CD14-positive monocyte (primary cell): ENCODE measurements around the gene CACNB2. TPM values are rescaled to one million over a fixed set of nuclear protein-coding genes. Genes with fewer than 3 reads are reported as not detected.

ENCODE experiments used
- DNase-seq, 3 donors: peaks; one replicate each; pipeline ENCODE4 v3.0.0-alpha.2; 2011 to 2022
- H2AFZ ChIP-seq: 2 replicates; pipeline ENCODE4 v1.6.0; 2012; ENCODE audit warnings: mild to moderate bottlenecking, low read depth, low read length, inconsistent platforms; ENCODE audit not compliant: insufficient read depth, poor library complexity, severe bottlenecking
- H3K27ac ChIP-seq, 2 donors: 1 replicate in 1 of 2; 2 replicates in 1 of 2; pipeline ENCODE4 v1.5.1; 2012 to 2013; ENCODE audit warnings: low read length in 2 of 2, control low read depth in 1 of 2, inconsistent platforms in 1 of 2, low read depth in 1 of 2, mild to moderate bottlenecking in 1 of 2
- H3K27me3 ChIP-seq, 2 donors: one replicate each; pipeline versions ENCODE4 v1.6.0 to v1.6.1; 2011 to 2013; ENCODE audit warnings: low read length in 2 of 2; ENCODE audit not compliant: control insufficient read depth in 2 of 2, insufficient read depth in 2 of 2
- H3K36me3 ChIP-seq, 2 donors: replicated peaks in 1 of 2; 1 replicate in 1 of 2; 2 replicates in 1 of 2; pipeline versions ENCODE4 v1.5.1 to v1.6.1; 2012 to 2013; ENCODE audit warnings: low read length in 2 of 2, control low read depth in 1 of 2, inconsistent platforms in 1 of 2, mild to moderate bottlenecking in 1 of 2; ENCODE audit not compliant: insufficient read depth in 2 of 2, control insufficient read depth in 1 of 2
- H3K4me1 ChIP-seq, 2 donors: 1 replicate in 1 of 2; 2 replicates in 1 of 2; pipeline versions ENCODE4 v1.5.1 to v1.6.1; 2012 to 2013; ENCODE audit warnings: low read length in 2 of 2, control low read depth in 1 of 2, inconsistent platforms in 1 of 2, mild to moderate bottlenecking in 1 of 2, moderate library complexity in 1 of 2; ENCODE audit not compliant: insufficient read depth in 2 of 2, control insufficient read depth in 1 of 2
- H3K4me2 ChIP-seq: replicated peaks from 2 replicates; pipeline ENCODE3; 2012; ENCODE audit warnings: low read length, moderate library complexity, mild to moderate bottlenecking; ENCODE audit not compliant: poor library complexity, severe bottlenecking; ENCODE audit errors: extremely low read depth
- H3K4me3 ChIP-seq, 3 experiments: fragments of 200-600 bp in 1 of 3; sonication (generic) in 1 of 3; replicated peaks in 1 of 3; 1 replicate in 2 of 3; 2 replicates in 1 of 3; pipeline ENCODE4 v1.5.1; 2011 to 2013; ENCODE audit warnings: low read length in 3 of 3, mild to moderate bottlenecking in 3 of 3, control low read depth in 2 of 3, low read depth in 2 of 3, inconsistent platforms in 1 of 3, moderate library complexity in 1 of 3
- H3K79me2 ChIP-seq: 2 replicates; pipeline ENCODE4 v1.6.0; 2012; ENCODE audit warnings: mild to moderate bottlenecking, control low read depth, inconsistent platforms, low read length, moderate library complexity; ENCODE audit not compliant: insufficient read depth
- H3K9ac ChIP-seq: 2 replicates; pipeline ENCODE4 v1.6.0; 2017; ENCODE audit warnings: low read length, mild to moderate bottlenecking; ENCODE audit not compliant: insufficient read depth, poor library complexity, severe bottlenecking
- H3K9me3 ChIP-seq, 2 donors: replicated peaks in 1 of 2; 1 replicate in 1 of 2; 2 replicates in 1 of 2; pipeline versions ENCODE4 v1.5.1 to v1.6.1; 2012 to 2013; ENCODE audit warnings: low read length in 2 of 2, control low read depth in 1 of 2; ENCODE audit not compliant: control insufficient read depth in 1 of 2, insufficient read depth in 1 of 2
- H4K20me1 ChIP-seq: 2 replicates; pipeline ENCODE4 v1.6.0; 2012; ENCODE audit warnings: mild to moderate bottlenecking, low read length, control low read depth, moderate library complexity; ENCODE audit not compliant: insufficient read depth
- H3K27ac Mint-ChIP-seq, 7 donors: one replicate each; pipeline ENCODE4 v1.8.0; 2020; ENCODE audit warnings: mild to moderate bottlenecking in 7 of 7, mixed read lengths in 7 of 7, moderate library complexity in 6 of 7, inconsistent platforms in 2 of 7
- H3K27me3 Mint-ChIP-seq, 3 donors: one replicate each; pipeline ENCODE4 v1.8.0; 2021 to 2022; ENCODE audit warnings: low read depth in 3 of 3, mild to moderate bottlenecking in 3 of 3, mixed read lengths in 3 of 3, moderate library complexity in 3 of 3, inconsistent platforms in 1 of 3
- H3K36me3 Mint-ChIP-seq, 2 donors: one replicate each; pipeline ENCODE4 v1.8.0; 2020; ENCODE audit warnings: mixed read lengths in 2 of 2, inconsistent platforms in 1 of 2, mild to moderate bottlenecking in 1 of 2
- H3K4me1 Mint-ChIP-seq: one replicate; pipeline ENCODE4 v1.8.0; 2020; ENCODE audit warnings: mild to moderate bottlenecking, mixed read lengths
- H3K4me3 Mint-ChIP-seq, 2 donors: one replicate each; pipeline ENCODE4 v1.8.0; 2020; ENCODE audit warnings: mild to moderate bottlenecking in 2 of 2, mixed read lengths in 2 of 2, moderate library complexity in 1 of 2
- H3K9me3 Mint-ChIP-seq, 7 donors: one replicate each; pipeline ENCODE4 v1.8.0; 2020 to 2022; ENCODE audit warnings: mixed read lengths in 7 of 7, mild to moderate bottlenecking in 6 of 7, moderate library complexity in 6 of 7, inconsistent platforms in 2 of 7
- CTCF ChIP-seq: fragments of 200-600 bp; IDR thresholded peaks from one replicate; pipeline ENCODE4 v1.8.0; 2022; ENCODE audit warnings: antibody characterized with exemption, mild to moderate bottlenecking
- WGBS: methylation state at CpG from one replicate; pipeline ENCODE4 v1.1.5; 2013; ENCODE audit warnings: missing lambda C conversion rate; ENCODE audit not compliant: insufficient coverage; 5-methylcytosine and 5-hydroxymethylcytosine counted together
- intact Hi-C, 2 donors: fragments of 100-400 bp; cut with micrococcal nuclease; formaldehyde crosslinking; loops; one replicate each; pipeline versions ENCODE4 v1.15.0 to v1.15.1; 2023
- polyA plus RNA-seq, 3 donors: library from polyadenylated mRNA; depleted of rRNA in 1 of 3; unstranded in 2 of 3; stranded (reverse) in 1 of 3; fragments of 300-500 nt in 2 of 3; fragments of >200 nt in 1 of 3; fragmentation: Illumina TruSeq in 2 of 3; gene quantifications; 1 replicate in 2 of 3; 2 replicates in 1 of 3; pipeline ENCODE4 v1.2.3, GENCODE V29; 2012 to 2021

Gene CACNB2
- polyA plus RNA-seq, 3 donors, result 0.05 TPM; not detected in 2

- Mint-ChIP-seq H3K27me3 (peaks cover 0 to 3% (median 2%) of the 10 kb centered on the region in 3 donors), H3K9me3 (peaks cover 0 to 4% (median 0%) of the 10 kb centered on the region in 7 donors), H3K4me3 (no peak overlapping the region), H3K36me3 (no peaks in the 10 kb centered on the region), H3K4me1 (peaks cover 13% of the 10 kb centered on the region), H3K27ac (no peak overlapping the region)
- Histone ChIP-seq H3K4me2 (no peak overlapping the region), H3K9ac (no peak overlapping the region), H3K27ac (no peak overlapping the region), H4K20me1 (no peaks in the 10 kb centered on the region), H3K4me3 (no peak overlapping the region), H3K27me3 (no peaks in the 10 kb centered on the region), H3K79me2 (no peaks in the 10 kb centered on the region), H2AFZ (no peak overlapping the region), H3K9me3 (no peaks in the 10 kb centered on the region), H3K4me1 (peaks cover 10% of the 10 kb centered on the region in 2 donors), H3K36me3 (no peaks in the 10 kb centered on the region)
- 57% methylated on average over 1 of the region's 4 CpGs for WGBS
- no peak for DNase-seq
- intact Hi-C loops, result no loop called here
- TF ChIP-seq CTCF, result no peak
These were observed 282.9 kb downstream of the CACNB2 start for GRCh38 chr10:18423058-18423637.

- no peak overlapping the region for H3K27ac ChIP-seq
- peaks cover under 1 to 2% of the 10 kb centered on the region in 2 donors for H3K4me1 ChIP-seq
- H3K9ac ChIP-seq, result no peak overlapping the region
- WGBS, result 56% methylated on average over 5 of the region's 8 CpGs
- H4K20me1 ChIP-seq, result no peaks in the 10 kb centered on the region
- H3K4me3 ChIP-seq, result no peak overlapping the region
- no peaks in the 10 kb centered on the region for H3K36me3 Mint-ChIP-seq
- H3K36me3 ChIP-seq, result no peaks in the 10 kb centered on the region
- no peak overlapping the region for H3K27ac Mint-ChIP-seq
- H2AFZ ChIP-seq, result no peak overlapping the region
- no peaks in the 10 kb centered on the region for H3K27me3 ChIP-seq
- H3K4me1 Mint-ChIP-seq, result peaks cover 3% of the 10 kb centered on the region
- no peak for TF ChIP-seq CTCF
- peaks cover 0 to 4% (median 0%) of the 10 kb centered on the region in 7 donors for H3K9me3 Mint-ChIP-seq
- intact Hi-C loops, result no loop called here
- no peak for DNase-seq
- no peak overlapping the region for H3K4me2 ChIP-seq
- H3K79me2 ChIP-seq, result no peaks in the 10 kb centered on the region
- no peak overlapping the region for H3K4me3 Mint-ChIP-seq
- H3K27me3 Mint-ChIP-seq, result peaks cover 1 to 6% (median 2%) of the 10 kb centered on the region in 3 donors
- no peaks in the 10 kb centered on the region for H3K9me3 ChIP-seq
These were observed 284.0 kb downstream of the CACNB2 start for GRCh38 chr10:18424200-18424599.
